ENCODE data around the gene GLCCI1.

Gene GLCCI1

DNA sequence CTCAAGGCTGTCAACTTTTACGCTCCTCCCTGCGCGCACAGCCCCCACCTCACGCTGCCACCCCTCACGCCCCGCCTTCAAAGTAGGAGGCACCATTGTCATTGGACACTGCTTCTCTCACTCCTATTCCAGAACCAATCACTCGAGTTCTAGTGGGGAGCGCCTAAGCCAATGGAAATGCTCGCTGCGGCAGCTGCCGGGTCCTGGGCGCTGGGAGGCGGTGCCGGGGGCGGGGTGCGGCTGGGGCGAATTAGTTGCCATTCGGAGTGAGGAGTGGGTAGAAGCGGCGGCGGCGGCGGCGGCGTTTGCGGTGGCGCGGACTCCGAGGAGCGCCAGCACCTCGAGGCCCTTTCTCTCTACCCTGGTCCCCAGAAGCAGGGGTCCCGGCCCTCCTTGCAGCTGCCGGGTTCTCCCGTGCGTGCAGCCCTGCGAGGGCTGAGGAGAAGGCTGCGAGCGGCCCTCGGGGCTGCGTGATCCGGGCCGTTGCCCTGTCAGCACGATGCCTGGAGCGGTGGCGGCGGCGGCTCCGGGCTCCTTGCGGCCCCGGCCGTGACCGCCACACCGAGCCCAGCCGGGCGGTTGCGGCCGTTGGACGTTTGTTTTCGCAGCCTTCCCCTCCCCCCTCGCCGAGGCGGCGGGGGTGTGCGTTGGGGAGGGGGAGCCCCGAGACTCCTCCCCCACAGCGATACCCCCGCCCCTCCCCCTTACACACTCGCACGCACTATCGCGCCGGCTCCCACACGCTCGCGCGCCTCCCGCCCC, at the start of gene GLCCI1:
GLCCI1 (plus strand) TSS at position 253 of the 762 bp plus-strand sequence. CDS start 555 bp downstream, outside the sequence.
- peak; percentile 96 for DNase-seq

DNA sequence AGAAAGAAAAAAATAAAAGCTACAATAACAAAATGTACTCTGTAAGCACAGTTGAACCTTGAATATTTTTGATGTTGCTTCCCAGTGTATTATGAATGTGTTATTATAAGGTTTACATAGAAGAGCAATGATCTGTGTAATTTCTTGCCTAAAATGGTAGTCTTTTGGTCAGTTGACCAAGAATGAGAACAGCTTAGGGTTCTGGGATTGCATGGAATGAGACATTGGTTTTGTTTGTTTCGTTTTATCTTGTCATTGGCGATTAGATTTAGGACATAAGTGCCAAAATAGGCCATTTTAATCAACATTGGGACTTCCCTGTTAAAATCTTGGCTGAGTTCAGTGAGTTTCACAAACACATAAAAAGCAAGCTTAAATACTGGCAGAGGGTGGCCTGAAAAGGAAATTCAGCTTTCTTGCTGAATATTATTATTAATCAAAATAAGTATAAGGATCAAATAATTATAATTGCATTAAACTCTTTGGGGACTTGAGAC, 49.1 kb upstream of the GLCCI1 start:
- DNase-seq, result no peak

DNA sequence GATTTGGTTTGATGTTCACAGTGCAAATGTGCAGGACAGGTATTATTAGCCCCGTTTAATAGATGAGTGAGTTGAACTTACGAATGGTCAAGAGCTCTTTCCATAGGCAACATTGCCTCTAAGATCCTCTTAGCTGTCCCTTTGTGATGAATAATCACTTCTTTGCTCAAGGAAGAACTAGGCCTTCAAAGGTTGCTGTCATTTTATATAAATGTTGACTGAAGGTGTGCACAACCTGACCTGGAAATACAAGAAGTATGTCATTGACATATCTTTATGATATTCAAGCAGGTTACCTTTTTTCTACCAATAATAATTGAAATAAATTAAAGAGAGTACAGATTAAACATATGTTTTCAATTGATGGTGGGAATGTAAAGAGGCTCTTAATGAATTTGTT, 48.5 kb upstream of the GLCCI1 start:
- no peak for DNase-seq

DNA sequence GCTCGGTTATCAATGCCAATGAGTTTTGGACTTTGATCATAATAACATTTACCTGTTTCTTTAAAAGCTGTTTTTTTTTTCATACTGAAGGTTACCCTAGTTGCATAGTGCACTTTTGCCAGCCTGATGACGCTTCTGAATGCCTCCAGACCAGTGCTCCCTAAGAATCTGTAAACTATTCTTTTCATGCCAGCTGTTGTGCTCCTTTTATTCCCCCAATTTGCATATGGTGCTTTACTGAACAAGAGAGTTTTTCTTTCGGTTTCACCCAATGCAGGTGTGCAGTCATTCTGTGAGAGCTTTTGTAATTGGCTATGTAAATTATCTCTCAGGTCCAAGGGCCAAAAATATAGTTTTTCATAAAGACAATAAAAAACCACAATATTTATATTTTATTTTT, 48.1 kb upstream of the GLCCI1 start:
- DNase-seq, result no peak

DNA sequence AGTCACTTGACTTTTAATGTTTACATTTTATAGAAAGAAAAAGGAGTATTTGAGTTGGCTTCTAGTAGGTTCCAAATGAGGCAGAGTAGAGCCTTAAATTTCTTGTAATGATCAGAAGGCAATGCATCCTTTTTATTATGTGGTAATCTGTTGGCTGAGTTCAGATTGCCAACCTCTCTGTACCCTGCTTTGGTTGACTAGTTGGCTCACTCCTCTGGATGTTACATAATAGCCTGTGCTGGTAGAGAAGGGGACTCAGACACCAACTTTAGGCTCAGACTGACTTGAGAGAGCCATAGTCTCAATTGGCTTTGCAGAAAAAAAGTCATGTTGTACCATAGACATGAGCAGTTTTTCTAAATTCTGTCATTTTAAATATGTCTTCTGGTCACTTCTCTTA, 46.8 kb upstream of the GLCCI1 start:
- no peak for DNase-seq

DNA sequence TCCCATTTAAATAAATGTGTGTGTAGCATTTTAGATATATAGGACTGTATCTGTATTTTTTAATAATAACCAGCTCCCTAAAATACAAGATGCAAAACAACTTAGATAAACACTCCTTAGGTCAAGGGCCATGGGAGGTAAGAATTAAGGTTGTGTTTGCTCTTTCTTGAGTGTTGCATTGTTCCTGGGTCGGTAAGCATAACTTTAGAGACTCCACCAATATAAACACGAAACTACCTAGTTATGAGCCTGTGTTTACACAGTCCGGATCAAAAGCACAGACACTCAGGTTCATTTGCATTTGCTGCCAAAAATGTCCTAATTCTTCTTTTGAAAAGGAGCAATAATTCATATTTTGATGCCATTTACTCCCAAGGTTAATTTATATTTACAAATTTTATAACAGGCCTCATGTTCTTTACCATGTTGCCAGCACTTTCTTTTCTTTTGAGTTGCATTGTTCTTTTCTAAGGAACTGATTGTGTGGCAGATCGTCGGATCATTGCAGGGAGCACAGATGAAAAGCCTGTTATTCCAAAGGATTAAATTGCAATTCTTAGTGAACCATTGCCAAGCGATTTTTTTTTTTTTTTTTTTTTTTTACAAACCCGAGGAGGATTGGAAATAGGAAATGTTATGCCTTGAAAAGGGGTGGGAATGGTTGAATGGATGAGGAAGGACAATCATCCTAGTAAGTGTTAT, 45.8 kb upstream of the GLCCI1 start:
- DNase-seq, result no peak

DNA sequence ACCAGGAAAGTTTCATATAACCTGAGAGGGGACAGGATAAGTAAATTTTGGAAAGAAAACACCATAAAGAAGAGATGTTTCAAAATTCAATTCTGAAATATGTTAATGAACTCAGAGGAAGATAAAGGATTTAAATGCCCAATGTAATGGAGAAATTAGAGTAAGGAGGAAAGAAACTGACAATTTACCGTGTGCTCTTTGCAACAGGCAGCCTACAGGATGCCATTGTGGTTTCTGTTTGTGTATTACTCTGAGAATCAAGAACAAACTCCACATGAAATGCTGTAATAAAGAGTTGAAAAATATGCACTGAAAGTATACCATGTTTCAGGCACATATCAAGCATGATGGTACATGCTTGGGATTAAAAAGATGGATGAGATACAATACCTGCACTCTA, 44.8 kb upstream of the GLCCI1 start:
- no peak for DNase-seq

DNA sequence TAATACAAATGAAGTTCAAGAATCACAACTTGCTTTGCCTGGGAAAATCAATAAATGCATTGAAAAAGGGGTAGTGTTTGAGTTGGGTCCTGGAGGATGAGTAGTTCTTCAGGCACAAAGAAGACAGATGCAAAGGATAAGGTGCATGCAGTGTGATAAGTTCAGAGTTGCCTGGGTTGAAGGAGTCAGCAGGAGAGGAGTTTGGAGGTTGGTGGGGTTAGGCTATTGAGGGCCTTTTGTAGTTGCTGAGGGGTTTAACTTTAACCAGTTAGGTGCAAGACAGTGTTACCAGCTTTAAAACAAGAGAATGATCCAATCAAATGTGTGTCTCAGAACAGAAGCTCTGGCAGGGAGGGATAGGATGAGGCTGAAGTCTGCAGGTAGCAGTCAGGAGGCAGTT, 44.3 kb upstream of the GLCCI1 start:
- DNase-seq, result no peak

DNA sequence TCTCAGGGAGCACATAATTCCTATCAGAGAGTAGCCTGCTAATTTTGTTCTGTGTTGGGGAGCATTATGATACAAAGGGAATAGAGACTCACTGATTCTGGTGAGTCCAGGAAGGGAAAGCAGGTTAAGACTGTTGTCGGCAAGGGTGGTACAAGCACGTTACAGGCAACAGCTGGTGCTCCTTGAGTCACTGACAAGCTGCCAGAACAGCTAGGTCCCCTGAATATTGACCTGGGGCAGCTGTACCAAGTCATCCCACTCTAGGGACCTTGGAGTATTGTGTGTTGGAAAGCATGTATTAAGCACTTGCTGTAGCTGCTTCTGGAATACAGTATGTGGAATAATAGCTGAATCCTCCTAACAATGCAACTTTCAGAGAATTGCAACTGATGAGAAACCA, 37.0 kb upstream of the GLCCI1 start:
- no peak for DNase-seq

DNA sequence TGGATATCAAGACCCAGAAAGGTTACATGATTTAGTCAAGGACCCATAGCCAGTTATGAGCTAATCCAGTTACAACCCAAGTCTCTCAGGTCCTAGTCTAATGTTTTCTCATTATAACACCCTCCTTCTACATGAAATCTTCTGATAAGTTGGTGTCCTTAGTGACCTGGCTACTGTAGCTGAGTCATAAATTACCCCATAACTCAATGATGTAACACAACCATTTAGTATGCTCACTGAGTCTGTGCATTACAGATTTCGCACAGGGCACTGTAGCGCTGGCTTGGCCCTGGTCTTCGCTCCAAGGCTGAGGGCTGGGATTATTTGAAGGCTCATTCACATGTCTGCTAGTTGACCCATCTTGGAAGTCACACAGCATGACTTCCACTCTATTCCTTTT, 36.0 kb upstream of the GLCCI1 start:
- no peak for DNase-seq

DNA sequence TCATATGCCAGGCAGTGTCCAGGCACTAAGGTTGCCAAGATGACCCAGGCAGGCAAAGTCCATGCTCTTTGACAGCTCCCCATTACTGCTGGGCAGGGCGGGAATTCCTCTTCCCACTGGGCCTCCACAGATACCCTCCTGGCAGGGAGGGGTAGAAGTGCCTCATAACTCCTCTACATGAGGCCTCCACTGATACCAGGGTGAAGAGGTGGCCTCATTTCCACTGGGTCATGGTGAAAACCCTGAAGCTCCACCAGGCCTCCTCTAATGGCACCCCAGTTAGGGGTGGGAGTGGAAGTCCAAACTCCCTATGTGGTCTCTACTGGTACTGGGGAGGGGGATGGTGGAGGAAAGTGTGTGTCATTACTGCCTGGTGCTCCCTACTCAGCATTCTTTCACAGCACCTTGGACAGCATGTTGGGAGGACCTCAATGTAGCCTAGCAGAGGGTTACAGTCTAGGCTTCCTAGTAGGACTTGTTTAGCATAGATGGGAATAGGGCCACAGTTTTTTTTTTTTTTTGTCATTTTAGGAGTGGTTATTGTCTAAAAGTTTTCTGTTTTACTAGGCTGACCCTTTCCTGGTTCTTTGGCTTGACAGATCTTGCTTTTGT, 34.6 kb upstream of the GLCCI1 start:
- no peak for DNase-seq

DNA sequence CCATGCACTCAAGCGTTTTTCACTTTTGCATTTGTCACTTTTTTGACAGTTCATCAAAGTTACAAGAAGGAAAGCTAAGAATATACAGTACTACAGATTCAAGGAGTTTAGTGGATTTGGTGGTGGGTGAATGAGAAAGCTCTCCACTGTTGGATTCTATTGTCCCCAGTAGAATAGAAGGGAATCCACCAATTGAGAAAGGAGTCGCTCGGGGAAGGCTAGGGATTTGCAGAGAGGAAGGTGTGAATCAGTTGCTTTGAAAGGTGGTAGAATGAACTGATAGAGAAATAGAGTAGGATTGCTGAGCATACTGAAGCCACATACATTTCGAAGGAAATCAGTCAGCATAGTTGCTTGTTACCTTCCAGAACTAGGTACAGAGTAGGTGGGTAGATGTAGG, 33.7 kb upstream of the GLCCI1 start:
- no peak for DNase-seq

DNA sequence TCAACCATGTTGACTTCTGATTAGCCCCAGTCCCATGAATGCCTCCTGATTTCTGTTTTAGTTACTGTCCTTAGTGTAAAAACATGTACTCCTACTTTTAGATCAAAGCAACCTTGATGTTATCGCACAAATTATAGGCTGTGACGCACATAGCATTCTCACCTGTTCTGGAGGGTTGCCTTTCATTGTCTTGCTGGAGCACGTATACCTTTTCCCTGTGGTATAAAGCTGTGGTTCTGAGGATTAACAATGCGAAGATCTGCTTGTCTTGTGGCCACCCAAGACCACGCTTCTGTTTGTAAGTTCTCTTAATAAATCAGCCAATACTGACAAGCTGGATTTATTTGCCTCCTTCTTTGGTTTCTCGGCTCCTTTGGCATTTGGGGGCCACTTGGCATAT, 30.1 kb upstream of the GLCCI1 start:
- no peak for DNase-seq

DNA sequence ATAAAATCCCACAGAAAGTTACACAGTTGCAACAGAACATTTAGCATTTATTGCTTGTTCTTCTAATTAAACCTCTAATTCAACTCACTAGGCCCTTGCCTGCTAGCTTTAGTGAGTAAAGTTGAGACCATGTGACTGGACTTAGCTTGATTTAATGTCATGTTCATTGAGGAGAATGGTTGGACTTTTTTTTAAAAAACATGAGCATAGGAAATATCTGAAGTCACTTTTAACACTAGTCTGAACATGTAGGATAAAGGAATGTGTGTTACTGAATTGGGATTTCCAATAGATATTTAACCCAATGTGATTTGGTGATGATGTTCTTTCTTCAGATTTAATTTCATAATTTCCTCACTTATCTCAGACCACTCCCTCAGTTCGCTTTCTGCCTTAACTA, 24.6 kb upstream of the GLCCI1 start:
- DNase-seq, result no peak

DNA sequence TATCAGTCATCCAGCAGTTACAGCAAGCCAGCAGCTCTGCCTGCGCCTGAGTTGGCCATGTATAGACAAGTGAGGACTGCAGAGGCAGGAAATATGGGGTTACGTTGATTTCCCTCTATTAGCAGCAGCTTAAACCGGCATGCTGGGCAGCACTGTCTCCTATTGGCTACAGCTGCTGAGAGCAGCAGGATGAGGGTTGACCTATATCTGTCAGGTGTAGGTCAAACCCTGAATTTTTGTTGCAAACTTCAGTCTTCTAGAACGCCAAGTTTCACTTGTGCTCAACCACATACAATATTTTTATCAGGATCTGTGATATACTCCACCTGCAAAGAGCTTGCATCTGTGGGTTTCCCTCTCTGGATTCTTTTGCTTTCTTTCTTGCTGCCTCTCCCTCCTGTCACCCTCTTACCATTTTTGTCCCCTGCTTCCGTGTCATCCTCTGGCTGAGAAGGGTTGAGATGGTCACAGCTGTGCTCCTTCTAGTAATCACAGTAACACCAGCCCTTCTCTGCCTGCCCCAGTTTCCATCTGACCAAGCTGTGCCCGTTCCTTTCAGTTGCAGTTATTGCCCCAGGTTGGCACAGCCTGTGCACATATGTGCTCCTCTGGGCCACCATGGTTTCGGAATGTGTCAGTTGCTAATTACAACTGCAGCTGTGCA, 23.8 kb upstream of the GLCCI1 start:
- peak; percentile 31 for DNase-seq

DNA sequence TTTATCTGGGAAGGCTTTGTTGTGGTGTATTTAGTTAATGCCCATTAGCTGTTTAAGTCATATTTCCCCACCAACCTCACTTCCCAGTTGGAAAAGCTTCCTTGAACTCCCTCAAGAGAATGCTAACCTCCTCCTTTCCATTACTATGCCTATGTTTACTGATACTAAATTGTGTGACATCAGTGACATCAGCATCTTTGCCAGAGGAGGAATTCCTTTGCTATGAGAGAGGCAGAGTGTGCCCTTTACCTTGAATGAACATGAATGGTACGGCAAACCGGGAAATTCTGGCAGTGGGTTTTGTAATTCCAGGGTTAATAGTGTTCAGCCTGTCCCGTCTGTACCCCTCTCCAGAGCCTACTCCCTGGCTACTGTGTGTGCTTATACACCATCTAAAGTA, 22.1 kb upstream of the GLCCI1 start:
- DNase-seq, result no peak

DNA sequence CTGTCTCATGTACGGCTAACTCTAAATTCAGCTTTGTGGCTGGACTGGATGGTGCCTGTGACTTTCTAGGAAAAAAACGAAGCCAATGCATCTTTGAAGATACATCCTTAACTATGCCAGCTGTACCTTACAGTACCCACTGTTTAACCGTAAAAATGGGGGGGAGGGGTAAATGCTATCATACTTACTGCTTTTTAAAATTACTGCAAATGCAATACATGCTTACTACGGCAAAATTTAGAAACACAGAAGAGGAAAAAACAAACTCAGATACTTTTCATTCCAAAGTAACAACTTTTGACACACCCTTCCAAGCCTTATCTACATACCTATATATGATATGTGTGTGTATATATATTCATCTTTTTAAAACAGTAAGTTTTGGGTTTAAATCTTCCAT, 20.4 kb upstream of the GLCCI1 start:
- DNase-seq, result no peak

DNA sequence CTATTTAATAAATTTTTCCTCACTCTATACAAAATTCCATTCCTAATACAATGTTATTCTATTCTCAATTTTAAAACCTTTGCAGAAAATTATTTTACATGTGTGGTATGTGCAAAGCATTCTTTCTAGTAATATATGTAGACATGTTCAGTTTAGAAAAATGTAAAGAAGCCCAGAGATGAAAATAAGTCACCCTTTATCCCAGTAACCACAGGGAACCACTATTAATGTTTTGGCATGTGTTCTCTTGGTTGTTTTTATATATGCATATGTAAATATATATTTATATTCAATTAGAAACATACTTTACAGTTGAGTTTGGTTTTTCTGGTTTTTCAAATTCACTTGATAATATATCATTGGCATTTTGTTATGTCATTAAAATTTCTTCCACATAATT, 14.8 kb upstream of the GLCCI1 start:
- no peak for DNase-seq

DNA sequence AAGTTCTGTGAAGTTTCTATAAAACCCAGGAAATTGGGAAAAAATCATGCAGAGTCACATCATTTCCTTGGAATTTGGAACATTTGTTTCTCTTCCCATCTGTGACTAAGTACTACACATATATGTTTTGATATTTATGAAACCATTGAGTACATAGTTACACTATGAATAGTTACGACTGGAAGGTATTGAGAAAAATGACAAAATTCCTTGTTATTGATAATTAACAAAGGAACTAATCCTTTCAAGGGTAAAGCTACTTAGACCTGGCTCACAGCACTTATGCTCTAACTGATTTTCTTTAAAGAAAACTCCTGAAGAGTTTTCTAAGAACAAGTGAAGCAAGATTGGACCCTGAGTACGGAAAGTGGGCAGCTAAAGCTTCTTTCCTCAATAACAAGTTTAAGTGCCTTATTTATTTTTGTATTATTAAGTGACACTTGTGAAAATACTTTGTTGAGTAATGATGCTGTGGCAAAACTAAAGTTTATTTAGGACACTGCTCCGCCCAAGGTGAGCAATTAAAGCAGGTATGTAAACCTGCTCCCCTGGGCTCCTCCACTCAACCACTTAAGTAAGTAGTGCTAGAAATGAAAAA, 12.0 kb upstream of the GLCCI1 start:
- DNase-seq, result no peak

DNA sequence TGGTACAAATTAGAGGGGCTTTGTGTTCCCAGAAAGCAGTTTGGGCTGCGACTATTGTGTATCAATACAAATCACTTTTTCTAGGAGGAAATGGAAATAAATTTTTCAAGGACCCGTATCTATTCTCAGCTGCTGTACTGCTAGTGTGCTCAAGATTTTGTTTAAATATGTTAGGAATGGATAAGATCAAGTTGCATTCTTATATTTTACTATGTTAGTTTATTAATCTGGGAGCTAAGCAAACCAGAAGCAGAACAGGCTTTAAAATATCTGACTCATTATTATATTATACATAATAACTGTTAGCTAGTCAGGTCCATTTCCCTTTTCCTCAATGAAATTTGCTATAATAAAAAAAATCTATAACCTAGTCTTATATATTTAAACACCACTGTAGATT, 11.1 kb upstream of the GLCCI1 start:
- DNase-seq, result no peak

DNA sequence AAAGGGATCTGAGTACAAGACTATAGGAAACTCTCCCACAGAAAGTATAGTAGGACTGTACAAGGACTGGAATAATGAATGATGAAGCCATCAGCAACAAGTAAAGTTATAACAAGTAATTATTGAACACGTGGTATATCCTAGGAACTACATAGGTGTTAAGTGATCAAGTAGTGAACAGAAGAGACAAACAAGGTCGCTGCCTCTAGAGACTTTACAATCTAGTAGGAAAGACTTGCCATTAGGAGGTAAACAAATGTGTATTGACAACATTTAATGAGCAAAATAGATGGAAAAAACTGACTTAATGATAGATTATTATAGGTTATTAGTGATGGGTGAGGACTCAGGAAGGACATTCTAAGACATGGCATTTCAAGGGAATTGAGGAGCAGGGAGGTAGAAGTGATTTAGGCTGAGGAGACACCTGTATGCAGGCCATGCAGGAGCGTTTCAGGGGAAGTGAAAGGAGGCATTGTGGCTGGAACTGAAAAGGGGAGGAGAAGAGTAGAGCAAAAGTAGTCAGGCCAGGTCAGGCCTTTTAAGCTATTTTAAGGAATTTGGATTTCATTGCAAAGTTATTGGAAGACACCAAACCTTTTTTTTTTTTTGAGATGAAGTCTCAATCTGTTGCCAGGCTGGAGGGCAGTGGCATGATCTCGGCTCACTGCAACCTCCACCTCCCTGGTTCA, 8.5 kb upstream of the GLCCI1 start:
- no peak for DNase-seq

DNA sequence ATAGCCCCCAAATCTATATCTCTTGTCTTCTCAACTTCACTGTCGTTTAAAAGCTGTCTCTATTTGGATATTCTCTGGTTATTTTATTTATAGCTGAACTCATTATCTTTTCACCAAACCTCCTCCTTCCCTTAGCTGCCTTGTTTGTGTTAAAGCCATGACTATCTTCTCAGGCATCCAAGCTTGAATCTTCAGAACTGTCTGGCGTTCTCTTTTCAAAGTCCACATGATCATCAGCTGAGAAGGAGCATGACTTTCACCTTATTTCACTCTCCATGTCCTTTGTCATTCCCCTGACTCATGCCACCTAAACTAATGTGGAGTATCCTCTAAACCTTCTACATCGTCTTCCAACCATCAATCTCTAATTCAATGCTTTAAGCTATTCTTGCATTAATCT, 5.7 kb upstream of the GLCCI1 start:
- no peak for DNase-seq

DNA sequence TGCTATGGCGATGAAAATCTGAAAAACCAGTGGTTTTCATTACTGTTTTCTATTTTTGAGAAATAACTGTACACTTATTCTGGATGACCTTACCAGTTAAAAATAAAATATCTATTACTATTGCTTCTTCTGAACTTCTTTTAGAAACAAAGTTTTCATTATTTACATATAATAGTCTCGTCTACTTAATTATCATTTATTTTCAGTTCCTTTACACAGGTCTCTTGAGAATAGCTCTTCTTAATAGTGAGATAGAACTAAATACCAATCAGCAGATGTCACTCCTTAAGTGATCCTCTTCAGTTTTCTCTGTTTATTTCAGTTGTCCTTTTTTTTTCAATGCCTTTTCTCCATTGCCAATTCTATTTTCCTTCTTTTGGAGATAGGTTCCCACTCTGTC, 4.3 kb upstream of the GLCCI1 start:
- no peak for DNase-seq

Measured in activated gamma-delta T cell treated with Interleukin-2 at 50 U/mL for 16 hours (primary cell).